Fibroblast of gingiva (primary cell): Measurements from ENCODE around the gene SPECC1.

ENCODE experiments used
- DNase-seq: peaks from one replicate; pipeline ENCODE4 v3.0.0-alpha.2; 2011; ENCODE audit warnings: low read depth

Gene SPECC1

DNA sequence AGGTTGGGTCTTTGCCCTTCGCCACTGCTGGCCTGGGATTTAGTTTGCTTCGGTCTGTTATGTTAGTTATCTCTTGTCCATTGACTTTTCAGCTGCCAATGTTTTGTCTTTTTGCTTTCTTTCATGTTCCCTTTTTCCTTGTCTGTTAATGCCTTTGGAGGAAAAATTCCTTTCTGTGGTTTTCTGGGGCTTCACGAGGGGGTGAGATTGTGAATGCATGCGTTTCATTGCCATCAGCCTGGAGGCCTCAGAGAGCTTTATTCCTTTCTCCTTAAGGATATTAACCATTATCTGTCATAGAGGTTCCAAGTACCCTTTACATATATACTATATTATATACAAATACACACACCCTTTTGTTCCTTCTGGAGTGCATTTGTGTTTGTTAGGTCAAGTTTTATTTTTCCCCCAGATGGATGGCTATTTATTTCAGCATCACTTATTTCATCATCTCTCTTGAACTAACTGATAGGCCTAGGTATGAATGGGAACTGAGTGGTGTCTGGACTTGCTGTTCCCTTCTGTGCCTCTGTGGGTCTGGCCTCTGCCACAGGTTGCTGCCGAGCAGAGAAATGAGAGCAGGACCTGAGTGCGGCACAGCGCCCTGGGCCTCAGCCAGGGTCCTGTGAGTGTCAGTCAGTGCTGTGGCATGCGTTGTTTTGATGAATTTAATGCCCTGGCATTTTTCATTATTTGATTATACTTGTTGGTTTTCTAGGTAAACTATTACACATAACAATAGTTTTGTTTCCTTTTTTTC lies 264.8 kb downstream of the SPECC1 start:
- no peak for DNase-seq

DNA sequence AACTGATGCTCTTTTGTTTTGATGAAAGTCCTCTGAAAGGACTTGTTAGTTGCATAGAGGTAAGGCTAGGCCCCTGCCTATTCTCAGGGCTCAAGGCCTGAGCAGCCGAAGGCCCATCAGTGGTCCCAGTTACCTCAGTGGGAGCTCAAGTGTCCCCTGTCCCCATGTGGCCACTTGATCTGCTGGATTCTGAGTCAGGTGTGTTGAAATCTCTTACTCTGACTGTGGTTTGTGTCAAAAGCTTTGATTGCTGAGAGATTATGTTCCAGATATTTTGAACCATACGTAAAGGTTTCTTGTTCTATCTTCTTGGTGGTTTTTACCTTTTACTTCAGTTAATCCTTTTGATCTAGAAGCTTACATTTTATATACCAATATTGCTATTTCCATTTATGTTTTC lies 266.5 kb downstream of the SPECC1 start:
- DNase-seq, result no peak

DNA sequence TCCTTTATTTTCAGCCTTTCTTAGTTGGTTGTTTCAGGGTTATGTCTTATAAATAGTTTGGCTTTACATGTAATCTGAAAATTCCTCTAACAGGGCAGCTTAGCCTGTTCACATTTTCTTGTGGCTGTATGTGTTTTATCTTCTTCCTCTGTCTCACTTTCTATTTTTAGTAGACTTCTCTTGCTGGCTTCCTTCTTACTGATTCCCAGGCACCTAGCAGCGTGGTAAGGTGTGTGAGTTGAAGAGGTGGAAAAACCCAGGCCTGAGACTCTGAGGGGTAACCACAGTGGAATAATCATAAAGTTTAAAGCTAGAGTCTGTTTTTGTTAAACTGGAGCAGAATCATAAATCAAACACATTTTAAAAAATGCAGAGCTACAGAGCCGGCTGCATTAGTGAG lies 267.3 kb downstream of the SPECC1 start:
- DNase-seq, result no peak

DNA sequence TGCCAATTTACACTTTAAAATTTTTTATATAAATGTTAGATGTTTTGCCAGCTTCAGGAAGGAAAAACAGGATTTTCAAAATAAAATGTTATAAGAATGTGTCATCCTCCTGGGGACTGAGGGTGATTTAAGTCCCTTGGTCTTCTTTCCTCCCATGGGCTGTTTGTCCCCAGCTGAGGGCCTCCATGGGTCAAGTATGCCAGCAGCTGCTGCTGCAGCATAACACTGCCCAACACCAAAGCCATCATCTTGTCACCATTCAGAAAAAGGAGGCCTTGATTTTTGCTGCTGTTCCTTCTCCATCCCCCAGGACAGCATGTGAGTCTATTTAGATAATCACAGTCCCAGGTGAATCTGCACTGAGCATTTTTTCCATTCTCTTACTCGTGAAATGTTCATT lies 269.6 kb downstream of the SPECC1 start:
- no peak for DNase-seq

DNA sequence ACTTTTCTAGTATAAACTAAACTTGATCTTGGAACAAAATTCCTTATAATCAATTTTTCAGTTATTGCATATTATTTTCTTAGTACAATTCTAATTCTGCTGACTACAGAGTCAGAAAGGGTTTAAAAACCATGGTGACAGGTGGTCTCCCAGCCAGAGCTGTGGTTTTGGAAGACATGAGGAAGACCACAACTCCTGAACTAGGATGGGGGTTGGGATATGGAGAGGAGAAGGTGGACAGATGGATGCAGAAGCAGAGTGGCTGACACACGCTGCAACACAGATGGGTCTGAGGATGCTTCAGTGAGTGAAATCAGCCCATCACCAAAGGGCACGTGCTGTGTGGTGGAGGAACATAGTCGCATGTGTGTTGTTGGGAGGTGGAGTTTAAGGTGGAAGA lies 270.5 kb downstream of the SPECC1 start:
- no peak for DNase-seq

DNA sequence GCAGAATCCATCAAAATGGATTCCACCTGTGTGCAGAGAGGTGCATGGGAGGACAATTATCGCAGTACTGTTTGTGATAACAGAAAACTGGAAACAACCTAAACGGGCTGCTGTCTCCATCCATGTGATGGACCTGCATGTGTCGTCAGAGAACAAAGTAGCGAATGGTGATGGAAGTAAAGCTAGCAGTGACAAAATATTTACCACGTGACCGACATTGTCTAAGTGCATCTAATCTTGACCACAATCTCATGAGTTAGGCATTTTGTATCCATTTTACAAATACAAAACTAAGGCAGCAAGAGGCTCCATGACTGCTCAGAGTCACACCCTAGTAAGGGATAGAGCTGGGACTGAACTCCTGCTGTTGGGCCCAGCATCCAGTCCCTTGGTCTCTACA lies 270.9 kb downstream of the SPECC1 start:
- DNase-seq, result no peak

DNA sequence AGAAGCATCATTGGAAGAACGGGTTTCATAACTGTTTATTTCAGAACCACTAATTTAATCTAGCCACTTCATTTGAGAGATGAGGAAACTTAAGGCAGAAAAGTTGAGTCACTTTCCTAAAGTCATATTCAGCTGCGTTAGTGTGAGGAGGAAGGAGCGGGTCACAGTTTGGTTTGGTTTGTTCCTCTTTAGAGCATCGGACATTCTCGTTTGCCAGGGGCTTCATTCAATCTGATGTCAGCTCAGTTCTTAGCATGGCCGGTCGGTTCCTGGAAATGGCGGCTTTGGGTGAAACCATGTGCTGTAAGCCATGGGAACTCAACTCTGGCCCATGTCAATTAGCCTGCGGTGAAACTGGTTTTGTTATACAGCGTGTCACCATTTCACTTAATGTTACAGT lies 271.7 kb downstream of the SPECC1 start:
- no peak for DNase-seq

DNA sequence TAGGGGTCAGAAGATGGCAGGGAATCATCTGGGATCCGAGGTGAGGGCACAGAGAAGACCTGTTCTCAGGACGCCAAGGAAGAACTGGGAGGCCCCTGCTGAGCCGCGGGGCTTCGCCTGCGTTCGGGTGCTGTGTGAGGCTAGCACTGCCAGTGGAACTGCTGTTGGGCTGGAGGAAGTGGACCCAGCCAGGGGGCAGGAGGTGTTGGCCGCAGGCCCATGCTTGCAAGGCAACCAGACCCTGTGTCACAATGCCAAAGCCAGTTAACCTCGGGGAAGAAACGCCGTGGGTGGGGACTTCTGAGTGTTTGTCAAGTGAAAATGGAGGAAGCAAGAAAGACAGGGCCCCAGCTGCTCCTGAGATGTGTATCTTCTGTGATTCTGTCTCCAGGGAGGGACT lies 272.7 kb downstream of the SPECC1 start:
- no peak for DNase-seq

DNA sequence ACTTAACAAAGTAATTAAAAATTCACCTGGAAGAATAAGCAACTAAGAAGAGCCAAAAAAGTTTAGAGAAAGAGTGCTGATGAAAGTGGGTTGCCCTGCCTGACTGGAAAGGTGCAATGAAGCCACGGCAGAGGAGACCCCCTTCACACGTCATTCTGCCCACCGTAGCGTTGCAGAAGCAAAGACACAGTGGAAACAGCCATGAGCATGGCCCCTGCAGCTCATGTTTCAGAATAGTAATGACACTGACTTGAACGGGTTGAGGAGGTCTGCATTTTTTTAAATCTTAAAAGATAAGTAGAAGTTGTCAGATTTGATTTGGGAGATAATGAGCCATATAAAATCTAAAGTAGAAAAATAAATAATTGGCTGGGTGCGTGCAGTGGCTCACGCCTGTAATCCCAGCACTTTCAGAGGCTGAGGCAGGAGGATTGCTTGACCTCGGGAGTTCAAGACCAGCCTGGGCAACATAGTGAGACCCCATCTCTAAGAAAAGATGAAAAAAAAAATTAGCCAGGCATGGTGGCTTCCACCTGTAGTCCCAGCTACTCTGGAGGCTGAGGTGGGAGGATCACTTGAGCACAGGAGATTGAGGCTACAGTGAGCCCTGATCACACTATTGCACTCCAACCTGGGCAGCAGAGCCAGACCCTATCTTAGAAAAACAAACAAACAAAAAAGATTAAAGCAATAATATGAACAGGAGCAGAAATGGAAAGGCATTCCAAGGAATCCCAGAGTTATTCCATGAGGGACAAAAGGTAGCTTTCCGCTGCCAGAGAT lies 273.6 kb downstream of the SPECC1 start:
- no peak for DNase-seq

DNA sequence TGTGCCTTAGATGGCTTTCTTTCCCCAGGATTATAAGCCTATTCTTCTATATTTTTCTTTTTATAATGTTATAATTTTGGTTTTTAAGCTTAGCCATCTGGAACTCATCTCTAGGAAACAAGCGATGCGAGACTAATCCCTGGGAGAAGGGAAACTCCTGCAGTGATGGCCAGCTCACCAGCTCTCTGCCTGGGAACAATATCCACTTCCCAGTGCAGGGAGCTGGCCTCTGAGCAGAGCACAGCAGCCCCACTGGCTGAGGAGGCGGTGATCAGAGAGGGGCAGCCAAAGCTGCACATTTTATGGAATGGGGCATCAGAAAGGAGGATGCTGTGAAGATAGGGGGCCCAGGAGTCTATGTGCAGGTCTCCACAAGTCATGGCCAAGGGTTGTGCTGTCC lies 274.9 kb downstream of the SPECC1 start:
- DNase-seq, result no peak

DNA sequence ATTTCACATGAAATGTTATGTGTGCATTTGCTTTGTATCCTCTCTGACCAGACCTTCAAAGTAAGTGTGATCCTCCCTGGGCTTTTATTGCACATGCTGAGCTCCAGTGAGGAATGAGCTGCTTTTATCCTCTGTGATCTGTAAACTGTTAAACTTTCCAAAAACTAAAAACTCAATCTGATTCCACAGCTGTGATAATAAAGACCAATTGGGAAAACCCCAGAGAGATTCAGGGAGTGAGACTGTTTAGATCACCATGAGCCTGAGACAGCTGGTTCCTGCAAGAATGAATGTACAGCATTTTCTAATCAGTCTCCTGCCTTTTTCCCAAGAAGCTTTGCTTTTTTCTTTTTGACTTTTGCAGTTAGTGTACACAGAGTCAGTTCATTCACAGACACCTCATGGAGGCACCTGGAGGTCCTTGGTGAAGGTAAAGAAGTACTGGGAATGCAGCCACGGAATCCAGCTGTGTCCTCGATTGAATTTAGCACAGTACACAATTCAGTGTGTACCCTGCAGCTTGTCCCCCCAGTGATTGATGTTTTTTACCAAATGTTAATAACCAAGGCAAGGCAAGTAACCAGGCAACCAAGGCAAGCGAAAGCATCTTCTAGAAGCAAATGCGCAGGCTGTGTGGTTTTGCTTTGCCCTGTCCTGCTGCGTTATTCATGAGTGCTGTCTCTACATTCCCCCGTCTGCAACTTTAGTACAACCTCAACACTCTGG lies 275.6 kb downstream of the SPECC1 start:
- no peak for DNase-seq

DNA sequence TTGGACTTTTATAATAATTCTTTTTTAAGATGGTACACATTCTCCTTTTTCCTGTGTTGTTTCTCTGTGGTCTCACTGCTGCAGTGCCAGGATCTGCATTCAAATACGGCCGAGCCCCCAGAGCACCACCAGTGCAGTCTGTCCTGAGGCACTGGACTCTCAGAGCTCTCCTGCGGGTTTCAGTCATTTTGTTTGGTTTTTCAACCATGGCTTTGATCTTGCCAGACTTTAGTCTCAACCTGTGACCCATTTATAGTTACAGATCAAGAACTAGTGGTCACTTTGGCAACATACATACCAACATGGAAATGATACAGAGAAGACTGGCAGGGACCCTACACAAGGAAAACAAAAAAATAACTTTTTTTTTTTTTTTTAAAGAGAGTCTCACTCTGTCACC lies 280.8 kb downstream of the SPECC1 start:
- no peak for DNase-seq

DNA sequence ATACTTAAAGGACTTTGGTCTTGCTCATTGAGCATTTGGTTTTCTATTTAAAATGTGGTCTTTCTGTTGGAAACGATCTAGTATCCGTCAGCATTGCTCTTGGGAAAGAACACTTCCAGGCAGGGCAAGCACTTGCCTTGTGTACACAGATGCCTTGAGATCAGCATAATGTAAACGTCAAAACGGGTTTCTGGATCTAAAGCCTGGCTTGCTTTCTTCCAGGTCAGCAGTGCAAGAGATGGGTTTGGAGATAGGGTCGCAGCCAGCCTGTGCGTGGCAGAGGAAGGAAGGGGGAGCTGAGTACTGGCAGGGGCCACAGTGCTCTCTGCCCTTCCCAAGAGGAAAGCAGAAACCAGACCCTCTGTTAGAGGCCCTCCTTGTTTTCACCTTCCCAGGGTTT lies 282.7 kb downstream of the SPECC1 start:
- no peak for DNase-seq

DNA sequence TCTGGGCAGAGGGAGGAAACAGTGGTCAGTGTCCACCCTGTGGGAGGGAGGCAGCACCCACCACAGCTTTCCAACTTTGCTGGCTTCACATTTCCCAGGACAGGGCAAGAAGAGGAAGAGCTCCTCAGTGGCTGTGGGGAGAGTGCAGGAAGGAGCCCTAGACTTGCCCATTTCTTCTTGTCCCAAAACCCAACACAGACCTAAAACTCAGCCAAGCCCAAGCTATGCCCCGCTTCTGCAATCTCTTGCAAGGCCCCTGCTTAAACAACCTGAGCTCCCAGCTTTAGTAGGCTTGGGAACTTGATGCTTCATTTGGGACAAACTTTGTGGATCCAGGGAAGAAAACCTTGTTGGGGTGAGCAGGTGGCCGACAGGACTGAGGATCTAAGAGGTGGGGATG lies 284.3 kb downstream of the SPECC1 start:
- no peak for DNase-seq

DNA sequence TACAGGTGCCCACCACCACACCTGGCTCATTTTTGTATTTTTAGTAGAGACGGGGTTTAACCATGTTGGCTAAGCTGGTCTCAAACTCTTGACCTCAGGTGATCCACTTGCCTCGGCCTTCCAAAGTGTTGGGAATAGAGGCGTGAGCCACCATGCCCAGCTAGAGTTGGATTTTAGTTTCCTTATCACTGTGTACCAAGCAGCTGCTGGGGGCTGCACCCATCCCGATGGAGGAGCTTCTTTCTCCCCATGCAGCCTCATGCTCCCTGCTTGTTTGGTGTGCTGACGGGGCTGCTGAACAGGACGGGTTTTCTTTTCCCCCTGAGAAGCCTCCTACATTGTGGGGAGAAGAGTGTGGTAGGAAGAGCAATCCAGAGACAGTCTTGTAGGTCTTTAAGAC lies 285.0 kb downstream of the SPECC1 start:
- no peak for DNase-seq

DNA sequence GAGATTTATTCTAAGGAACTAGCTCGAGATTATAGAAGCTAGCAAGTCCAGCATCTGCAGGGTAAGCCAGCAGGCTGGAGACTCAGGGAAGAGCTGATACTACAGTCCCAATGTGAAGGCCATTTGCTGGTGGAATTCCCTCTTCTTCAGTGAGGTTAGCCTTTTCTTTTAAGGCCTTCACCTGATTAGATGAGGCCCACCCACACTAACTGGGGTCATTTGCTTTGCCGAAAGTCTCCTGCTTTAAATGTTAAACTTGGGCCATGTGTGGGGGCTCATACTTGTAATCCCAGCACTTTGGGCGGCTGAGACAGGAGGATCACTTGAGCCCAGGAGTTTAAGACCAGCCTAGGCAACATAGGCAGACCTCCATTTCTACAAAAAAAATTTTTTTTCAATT lies 289.9 kb downstream of the SPECC1 start:
- DNase-seq, result no peak

DNA sequence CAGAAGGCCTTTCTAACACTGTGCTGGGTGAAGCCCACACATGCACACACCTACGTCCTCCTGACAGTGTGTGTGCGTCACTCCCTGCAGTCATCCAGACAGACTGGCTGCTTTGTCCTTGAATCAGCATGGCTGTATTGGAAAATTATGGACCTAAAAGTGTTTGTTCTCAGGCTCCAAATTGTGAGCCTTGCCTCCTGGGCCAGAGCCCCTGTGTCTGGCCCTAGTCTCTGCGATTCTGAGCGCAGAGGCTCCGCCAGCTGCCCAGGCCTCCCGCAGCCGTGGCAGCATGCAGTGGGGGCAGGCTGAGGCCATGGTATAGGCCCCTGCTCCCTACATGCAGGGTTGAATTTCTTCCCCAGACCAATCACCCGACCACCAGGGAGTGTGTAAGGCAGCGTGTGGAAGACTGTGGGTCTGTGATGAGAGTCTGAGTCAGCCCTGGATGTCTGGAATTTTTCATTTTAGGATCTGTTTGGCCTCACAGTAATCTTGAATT lies 291.3 kb downstream of the SPECC1 start:
- DNase-seq, result no peak

DNA sequence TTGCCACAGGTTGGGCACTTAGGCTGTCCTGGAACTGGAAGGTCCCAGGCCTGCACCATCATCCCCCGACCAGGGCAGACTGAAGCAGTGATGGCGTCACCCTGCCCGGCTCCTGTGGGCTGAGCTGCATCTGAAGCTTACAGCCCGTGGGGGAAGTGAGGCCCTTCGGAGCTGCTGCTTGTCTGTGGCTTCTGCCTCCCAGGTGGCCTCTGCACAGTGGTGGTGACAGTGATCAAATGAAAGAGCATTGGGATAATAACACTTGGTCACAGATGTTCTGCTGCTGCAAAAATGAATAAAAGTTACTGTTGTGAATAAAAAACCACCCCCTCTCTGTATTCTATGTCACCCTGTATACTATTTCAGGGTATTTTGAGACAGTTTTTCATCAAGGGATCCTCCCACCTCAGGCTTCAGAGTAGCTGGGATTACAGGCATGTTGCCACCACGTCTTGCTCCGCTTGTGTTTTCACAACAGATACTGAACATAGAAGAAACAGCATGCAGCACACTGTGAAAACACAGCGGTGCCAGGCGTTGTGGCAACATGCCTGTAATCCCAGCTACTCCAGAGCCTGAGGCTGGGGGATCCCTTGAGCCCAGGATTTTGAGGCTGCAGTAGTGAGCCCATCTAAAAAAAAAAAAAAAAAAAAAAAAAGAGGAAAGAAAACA lies 293.2 kb downstream of the SPECC1 start:
- no peak for DNase-seq

DNA sequence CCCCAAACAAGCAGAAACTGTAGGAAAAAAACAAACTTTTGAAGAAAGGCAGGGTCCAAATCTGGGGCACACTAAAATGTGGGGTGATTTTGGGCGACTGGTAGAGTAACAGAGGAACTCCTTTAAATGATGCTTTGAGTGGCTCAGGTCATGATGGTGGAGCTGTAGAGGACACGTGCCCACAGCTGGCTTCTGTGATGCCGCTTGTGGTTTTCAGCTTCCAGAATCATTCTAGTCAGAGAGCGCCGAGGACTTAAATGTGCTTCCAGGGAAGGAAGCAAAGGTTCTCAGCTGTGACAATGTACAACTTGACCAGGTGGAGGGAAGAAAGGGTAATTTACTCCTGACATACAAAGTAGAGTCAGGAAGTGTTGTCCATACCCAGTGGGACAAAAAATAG lies 295.8 kb downstream of the SPECC1 start:
- no peak for DNase-seq

DNA sequence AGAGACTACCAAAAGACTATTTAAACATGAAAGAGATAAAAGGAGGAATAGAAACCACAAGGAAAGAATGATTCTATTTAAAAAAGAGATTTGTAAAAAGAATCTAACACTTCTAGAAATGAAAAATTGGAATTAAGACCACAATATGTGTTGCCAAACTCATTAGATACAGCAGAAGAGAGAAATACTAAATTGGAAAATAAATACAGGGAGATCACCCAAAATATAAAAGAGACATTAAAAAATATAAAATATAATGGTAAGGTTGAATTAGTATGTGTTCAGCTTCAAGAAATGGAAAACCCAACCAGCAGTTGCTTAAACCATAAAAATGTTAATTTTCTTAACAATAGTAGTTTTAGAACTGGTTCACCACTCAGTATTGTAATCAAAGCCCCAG lies 297.8 kb downstream of the SPECC1 start:
- no peak for DNase-seq

DNA sequence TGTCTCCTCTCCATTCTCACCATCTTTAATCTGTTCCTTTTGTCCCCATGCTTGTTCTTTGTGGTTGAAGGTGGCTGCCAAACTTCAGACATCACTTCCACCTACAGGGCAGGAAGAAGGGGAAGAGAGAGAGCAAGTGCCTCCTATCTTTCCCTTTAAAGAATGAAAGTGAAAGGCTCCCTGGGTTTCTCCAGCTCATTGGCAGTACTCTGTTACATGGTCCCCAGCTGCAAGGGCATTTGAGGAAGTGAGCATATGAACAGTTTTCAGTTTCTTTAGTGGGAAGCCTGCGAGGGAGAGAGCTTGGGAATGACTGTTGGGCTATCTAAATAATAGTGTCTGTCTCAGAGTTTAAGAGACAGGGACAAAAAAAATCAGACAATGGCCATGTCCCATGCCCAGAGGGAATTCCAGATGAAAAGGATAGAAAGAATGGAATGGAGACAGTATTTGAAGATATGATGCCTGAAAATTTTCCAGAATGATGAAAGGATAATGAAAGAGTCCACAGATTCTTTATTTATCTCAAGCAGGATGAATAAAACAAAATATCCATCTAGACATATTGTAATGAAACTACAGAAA lies 298.3 kb downstream of the SPECC1 start:
- no peak for DNase-seq

DNA sequence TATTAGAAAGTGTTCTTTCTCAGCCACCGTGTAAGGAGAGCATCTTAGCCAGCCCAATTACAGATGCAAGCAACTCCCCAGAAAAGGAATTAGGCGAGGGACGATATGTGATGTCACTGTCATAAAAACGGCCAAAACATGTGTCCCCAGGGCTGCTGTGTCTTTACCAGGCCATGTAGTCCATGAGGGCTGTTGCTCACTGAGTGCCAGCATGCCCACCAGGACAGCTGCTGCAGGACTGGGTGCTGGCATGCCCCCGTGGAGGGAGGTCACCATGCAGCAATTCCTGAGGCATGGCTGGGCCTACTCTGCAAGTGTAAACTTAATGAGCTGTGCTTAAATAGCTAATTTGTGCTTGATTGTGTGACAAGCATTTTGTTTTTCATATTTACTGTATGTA lies 301.3 kb downstream of the SPECC1 start:
- DNase-seq, result no peak
